ENCODE data around the gene CAPN9.

The CAPN9 gene

DNA sequence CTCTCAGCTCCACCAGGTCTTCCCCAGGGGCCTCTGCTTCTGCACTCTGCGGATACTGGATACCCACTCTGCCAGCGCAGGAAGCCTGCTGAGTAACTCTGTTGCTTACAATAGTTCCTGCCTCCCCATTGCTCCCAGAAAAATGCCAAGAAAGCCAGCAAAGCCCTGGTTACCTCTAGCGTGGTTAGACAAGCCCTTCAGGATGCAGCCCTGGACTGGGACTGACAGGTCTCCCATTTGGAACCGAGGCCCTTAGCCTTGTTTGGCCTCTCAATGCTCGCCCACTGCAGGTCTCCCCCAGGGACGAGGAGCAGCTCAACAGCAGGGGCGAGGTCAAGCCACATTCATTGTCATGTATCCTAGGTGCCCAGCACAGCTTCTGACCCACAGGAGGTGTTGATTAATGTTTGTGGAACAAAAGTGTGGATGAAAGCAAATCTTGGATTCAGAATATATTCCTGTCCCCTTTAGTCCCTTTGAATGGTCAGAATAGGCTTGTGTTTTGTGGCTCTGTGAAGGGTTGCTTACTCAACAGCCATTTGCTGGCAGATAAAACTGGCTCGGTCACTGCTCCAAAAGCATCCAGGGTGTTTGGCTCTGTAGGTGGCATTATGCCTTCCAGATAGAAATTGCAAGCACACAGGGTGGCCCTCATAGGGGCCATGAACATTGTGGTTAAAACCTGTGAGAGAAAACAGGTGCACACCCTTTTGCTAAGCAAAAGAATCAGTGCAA, 62.2 kb downstream of the CAPN9 start:
- no peak for DNase-seq (ENCODE audit: low read depth)

DNA sequence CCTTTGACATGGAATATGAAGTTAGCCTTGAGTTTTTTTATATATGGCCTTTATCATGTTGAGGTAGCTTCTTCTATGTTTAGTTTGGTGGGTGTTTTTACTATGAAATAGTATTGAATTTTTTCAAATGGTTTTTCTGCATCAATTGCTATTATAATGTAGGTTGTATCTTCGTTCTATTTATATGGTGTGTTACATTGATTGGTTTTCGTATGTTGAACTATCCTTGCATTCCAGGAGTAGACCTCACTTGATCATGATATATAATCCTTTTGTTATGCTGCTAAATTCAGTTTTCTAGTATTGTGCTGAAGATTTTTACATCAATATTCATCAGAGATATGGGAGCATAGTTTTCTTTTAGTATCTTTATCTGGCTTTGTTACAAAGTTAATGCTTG, 65.4 kb downstream of the CAPN9 start:
- no peak overlapping the region for H3K4me3 ChIP-seq (ENCODE audit: low read depth, low read length)
- no peak for DNase-seq (ENCODE audit: low read depth)

More for the DNA sequence above, 62.2 kb downstream of the CAPN9 start:
- no peak overlapping the region for H3K4me3 ChIP-seq (ENCODE audit: low read depth, low read length)

DNA sequence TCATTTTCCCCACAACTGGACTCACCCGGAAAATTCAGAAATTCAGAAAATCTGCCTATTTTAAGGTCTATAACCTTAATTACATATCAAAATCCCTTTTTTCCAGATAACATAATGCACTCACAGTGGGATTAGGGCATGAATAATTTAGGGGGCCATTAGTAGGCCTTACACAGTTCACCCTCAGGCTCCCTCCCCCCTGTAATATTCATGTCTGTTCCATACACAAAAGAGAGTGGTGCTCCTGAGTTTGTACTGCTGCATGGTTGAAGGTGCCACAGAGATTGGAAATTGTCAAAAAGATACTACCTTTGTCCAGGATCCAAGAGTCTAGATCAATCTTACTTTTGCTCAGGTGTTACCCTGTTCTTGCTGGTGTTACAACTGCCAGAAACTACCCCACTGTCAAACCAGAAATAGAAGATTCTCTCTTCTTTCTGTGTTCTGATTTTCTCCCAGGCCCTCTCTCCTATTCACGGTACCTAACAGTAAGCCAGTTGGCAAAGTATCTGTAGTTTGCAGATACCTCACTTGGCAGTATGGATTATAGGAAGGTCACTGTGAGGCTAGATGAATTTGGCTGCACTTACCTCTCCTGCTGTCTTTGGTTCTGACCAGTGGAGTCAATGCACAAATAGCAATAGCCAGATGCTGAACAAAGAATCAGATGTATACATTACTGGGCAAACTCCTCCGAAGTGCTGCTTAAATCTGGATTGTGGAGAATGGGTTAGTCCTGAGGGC, 67.9 kb downstream of the CAPN9 start:
- no peak overlapping the region for H3K4me3 ChIP-seq (ENCODE audit: low read depth, low read length)
- DNase-seq (ENCODE audit: low read depth) = no peak

DNA sequence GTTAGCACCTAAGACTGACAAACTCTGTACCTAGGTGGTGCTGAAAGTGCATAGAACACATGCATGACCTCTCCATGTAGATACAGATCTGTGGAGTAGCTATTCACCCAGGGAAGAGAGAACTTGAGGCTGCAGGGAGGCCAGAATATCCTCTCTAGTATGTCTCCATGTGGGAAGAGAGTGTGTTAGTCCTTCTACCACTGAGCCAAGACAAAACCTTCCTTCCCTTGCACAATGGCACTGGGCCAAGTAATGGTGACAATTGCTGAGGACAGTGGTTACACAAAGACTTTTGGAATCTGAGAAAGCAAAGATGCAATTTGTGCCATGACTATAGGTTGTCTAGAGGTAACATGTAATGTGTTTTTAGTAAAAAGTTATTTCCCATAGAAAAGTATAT, 68.8 kb downstream of the CAPN9 start:
- DNase-seq (ENCODE audit: low read depth) = no peak
- no peak overlapping the region for H3K4me3 ChIP-seq (ENCODE audit: low read depth, low read length)

DNA sequence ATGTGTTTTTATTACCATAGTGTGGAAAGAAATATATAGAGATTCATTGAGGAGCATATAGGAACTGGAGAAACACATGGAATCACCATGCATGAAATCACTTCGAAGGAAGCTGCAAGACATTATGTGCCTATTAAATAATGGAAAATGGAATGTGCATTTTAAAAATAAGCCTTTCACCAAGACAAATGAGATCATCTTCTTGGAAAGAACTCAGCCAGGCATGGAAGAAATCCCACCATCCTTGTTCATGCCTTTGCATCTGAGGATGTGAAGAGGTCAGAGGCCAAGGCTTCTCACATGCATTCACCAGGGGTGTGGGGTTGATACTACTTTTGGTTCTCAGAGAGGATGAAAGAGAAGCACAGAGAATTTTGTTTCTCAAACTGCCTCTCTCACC, 71.2 kb downstream of the CAPN9 start:
- no peak for DNase-seq (ENCODE audit: low read depth)
- H3K4me3 ChIP-seq (ENCODE audit: low read depth, low read length) = no peak overlapping the region

DNA sequence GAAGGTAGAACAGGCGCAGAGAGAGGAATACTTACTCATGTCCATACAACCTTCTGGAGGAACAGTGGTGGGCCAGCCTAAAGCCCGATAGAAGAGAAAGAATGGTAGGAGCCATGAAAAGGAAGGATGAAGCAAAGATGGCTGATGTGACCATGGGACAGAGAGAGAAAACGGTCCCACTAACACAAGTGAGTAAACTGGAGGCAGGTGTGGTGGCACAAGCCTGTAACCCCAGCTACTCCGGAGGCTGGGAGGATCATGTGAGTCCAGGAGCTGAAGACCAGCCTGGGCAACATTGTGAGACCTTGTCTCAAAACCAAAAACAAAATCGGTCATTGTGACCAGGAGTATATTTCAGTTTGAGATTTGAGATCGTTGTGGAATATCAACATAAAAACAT, 71.7 kb downstream of the CAPN9 start:
- H3K4me3 ChIP-seq (ENCODE audit: low read depth, low read length) = no peak overlapping the region
- no peak for DNase-seq (ENCODE audit: low read depth)

DNA sequence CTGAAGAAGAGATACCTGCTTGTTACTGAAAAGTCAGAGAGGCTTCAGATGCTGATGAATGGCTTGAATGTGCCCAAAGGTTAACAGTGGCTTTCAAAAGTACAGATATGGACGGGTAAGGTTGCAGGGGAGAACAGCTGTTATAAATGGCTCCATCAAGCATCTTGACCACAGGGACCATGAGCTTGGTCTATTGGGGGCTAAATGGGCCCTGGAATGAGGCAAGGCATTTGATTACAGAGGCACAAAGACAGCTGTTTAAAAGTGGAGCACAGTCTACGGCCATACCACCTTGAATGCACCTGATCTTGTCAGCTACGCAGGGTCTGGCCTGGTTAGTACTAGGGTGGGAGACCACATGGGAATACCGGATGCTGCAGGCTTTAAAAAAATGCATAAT, 72.8 kb downstream of the CAPN9 start:
- DNase-seq (ENCODE audit: low read depth) = no peak
- no peak overlapping the region for H3K4me3 ChIP-seq (ENCODE audit: low read depth, low read length)

DNA sequence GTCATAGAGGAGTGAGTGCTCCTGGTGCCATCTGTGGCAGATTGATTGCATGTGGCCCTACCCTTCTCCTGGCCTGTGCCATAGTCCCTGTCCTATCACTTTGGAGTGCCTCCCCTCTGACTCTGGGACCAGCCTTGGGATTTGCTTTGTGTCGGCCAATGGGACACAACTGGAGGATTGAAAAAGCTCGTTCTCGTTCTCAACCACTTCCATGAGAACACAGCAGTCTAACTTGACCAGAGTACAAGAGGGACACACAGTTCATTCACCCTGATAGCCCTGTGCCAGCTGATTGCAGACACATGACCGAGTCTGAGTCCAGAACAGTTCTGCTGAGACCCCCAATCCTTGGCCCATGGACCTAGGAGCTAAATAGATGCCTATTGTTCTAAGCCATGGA, 73.4 kb downstream of the CAPN9 start:
- DNase-seq (ENCODE audit: low read depth) = no peak
- H3K4me3 ChIP-seq (ENCODE audit: low read depth, low read length) = no peak overlapping the region

DNA sequence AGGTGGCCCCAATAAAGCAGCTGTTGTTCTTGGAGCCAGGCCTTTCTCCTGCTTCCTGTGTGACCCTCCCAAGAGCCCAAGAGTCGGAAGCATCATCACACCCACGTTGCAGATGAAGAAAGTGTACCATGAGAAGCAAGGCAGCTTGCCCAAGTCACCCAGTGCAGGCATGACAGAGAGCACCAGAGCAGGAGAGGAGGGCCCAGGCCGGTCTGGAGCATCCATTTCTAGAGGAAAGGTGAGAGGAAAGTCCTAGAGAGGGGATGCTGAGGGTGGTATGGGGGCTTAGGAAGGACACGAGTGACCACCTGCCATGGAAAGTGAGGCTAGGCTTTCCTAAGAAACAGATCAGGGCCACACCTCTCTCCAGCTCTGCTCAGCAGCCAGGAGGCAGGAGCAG, 74.2 kb downstream of the CAPN9 start:
- DNase-seq (ENCODE audit: low read depth) = no peak
- no peak overlapping the region for H3K4me3 ChIP-seq (ENCODE audit: low read depth, low read length)

DNA sequence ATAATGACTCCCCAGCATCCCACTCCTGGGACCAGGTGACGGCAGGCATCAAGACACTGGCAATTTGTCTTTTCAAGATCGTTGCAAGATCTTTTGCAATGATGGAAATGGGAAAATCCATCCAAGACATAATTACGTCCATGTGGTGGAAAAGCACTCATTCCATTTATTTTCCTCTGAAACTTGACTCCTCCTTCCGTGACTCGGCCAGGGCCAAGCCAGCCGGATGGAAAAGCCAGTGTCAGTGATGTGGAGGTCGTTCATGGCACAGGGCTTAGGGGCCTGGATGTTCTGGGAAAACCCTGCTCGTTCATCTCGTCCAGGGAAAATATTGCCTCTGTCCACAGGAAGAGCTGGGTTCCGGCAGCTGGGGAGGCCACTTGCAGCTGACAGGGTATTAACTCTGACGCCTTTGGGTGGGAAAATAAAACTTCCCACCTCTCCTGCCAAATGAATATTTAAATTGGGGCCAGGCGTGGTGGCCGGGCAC, 74.9 kb downstream of the CAPN9 start:
- no peak for DNase-seq (ENCODE audit: low read depth)
- H3K4me3 ChIP-seq (ENCODE audit: low read depth, low read length) = no peak overlapping the region

DNA sequence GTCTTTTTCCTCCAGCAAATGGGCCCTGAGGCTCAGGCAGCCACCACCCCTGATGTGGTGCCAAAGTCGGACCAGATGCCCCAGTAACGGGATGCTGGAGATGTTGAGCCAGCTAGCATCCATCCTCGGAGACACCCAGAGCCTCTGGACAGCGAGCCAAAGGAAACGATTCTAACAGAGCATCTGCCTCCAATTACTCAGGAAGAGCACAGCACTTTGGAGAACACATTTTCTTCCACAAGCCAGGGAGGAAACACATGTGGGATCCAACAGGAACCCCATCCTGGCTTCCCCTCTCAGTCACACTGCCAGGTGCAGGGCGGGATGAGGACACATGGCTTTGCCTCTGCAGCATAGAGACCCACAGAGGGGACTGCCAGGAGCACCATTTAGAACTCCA, 76.2 kb downstream of the CAPN9 start:
- no peak for DNase-seq (ENCODE audit: low read depth)
- H3K4me3 ChIP-seq (ENCODE audit: low read depth, low read length) = no peak overlapping the region

DNA sequence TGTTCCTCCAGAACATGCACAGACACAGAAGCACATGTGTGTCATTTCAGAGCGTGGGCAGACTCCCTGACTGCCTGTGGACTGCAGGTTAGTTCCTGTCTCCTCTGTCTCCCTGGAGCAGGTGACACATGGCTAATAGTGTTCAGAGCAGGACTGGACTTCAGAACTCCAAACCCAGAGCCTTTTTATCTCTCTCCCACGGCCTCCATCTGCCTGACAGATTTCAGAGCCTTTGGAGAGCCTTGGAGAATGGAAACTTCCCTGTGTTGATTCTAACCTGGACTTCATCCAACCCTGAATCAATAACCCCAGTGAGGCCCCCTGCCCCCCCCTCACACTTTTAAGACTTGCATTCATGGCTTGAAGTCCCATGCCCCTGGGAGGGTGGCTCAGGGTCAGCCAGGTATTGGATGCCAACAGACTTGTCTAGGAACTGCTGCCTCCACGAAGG, 76.8 kb downstream of the CAPN9 start:
- no peak overlapping the region for H3K4me3 ChIP-seq (ENCODE audit: low read depth, low read length)
- DNase-seq (ENCODE audit: low read depth) = no peak

DNA sequence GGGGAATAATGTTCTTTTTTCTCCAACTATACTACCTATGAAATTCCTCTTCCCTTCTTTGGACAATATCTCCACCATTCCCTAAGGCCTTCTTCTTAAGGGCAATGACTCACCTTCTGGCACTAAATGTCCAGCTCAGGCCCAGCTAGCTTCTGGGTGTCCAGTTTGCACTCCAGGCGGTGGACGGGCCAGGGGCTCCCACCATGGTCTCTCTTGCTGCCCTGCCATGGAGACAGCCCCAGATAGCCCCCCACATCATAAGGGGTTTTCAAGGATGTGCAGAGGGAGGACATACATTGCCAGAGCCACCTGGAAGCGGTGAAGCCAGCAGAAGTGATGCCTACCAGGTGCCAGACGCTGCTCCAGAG, 77.3 kb downstream of the CAPN9 start:
- no peak for DNase-seq (ENCODE audit: low read depth)
- H3K4me3 ChIP-seq (ENCODE audit: low read depth, low read length) = no peak overlapping the region

DNA sequence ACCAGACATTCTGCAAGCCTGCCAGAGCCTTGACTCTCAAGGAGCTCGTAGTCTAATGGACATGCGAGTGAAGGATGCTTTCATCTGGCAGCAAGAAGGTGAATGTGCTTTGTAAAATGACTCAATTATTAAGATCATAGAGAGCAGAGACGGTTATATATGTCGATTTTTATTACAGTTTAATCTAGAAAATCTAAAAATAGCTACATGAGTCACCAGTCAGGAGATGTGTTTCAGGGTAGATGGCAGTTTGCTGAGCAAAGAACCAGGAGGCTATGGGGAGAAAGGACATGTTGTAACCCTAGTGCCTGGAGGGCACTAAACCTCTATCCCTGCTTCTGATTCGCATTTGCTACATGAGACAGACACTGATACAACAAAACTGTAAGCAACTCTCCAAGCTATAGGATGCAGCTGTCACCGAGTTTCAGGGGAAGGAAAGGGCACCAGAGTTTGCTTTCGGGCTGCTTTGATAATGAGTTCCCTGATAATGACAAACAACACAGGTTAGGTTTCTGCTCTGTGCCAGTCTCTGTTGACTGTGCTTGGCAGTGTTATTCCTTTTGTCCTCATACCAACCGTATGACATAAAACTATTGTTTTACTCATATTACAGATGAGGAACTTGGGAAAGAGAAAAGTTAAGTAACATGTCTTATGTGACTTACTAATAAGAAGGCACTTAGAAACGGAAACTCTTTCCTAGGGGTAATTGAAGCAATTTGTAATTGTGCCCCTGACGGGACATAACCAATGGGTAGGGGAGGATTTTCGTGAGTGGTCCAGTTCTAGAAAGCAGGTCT, 77.9 kb downstream of the CAPN9 start:
- DNase-seq (ENCODE audit: low read depth) = peak; percentile 41
- H3K4me3 ChIP-seq (ENCODE audit: low read depth, low read length) = no peak overlapping the region

DNA sequence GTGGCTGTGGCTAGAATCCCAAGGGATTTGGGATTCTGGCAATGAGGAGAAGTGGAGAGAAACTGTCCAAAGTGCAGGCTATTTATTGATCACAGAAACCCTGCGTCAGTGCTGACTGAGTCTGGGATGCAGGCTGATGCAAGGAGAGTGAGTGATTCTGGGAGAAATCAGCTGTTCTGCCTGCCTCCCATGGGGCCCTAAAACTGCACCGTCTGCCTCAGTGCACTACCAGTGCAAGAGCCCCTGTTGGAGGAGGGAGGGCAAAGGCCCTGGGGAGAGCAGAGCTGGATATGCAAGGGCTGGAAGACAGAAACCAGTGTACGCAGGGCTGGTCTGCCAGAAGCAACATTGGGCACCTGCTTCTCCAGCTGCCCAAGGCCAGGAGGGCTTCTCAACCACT, 78.6 kb downstream of the CAPN9 start:
- no peak for DNase-seq (ENCODE audit: low read depth)
- no peak overlapping the region for H3K4me3 ChIP-seq (ENCODE audit: low read depth, low read length)

DNA sequence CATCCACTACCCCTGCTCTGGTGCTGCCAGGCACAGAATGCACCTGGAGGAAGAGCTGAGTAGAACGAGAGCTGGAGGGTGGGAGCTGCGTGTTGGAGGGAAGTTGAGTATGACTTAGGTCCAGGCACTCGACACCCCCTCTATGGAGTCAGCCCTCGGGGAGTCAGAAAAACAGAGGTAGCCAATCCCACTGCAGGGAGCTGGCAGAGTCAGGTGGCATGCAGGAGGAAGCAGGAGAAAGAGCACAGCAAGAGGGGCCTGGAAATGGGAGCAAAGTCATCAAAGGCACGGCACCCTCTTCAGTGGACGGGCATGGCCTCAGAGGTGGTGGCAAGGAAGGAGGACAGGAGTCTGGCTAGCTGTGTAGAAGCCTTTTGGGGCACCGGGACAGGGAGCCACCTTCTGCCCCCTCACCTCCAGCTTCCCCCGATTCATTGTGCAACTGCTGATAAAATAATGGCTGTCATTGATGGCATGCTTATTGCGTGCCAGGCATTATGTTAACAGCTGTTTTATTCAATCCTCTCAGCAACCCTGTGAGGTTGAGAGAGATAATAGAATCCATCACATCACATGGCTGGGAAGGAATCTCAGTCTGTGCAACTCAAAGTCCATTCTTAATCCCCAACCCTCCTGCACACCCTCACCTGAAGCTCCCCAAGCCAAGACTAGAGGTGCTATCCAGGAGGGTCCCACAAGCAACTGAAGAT, 79.1 kb downstream of the CAPN9 start:
- H3K4me3 ChIP-seq (ENCODE audit: low read depth, low read length) = no peak overlapping the region
- DNase-seq (ENCODE audit: low read depth) = no peak

DNA sequence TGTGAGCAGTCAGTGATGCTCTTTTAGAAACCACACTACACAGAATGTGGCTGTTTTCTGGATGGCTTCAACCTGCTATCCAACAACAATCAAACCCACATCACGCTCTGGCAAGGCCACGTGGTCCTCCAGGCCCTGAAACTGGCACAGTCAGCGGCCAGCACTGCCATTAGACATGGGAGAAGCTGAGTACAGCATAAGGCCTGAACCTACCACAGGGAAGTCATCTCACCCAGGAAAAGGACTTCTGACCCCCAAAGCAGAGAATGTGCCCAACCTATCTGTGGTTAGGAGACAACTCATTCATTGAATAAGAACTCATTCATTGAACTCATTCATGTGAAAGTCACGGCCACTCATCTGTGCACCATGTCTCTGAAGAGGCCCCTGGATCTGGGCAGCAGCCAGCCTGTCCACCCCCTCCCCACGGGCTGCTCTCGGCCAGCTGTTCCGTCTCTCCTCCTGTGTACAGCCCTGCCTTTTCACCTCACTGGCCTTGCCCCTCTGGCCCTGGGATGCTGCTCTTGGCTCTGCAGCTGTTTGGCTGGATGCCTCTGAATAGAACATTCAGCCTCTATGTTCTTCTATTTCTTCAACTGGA, 80.0 kb downstream of the CAPN9 start:
- H3K4me3 ChIP-seq (ENCODE audit: low read depth, low read length) = no peak overlapping the region
- peak; percentile 63 for DNase-seq (ENCODE audit: low read depth)

DNA sequence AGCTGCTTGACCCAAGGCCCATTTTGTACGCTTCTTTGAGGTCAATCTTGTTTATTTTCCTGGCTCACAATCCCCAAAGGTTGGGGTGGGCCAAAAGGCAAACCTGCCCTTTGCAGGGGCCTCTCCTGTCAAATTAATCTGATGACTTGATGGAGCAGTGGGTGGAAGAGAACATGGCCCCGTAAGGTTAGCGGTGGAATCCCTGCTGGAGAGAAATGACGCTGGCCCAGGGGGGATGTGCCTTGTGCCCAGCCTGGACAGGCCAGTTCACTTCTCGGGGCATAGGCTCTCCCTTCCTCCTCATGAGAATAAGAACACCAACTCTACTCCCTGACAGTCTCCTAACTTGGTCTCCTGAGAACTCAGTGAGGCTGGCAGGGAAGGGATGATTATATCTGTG, 80.6 kb downstream of the CAPN9 start:
- H3K4me3 ChIP-seq (ENCODE audit: low read depth, low read length) = no peak overlapping the region

DNA sequence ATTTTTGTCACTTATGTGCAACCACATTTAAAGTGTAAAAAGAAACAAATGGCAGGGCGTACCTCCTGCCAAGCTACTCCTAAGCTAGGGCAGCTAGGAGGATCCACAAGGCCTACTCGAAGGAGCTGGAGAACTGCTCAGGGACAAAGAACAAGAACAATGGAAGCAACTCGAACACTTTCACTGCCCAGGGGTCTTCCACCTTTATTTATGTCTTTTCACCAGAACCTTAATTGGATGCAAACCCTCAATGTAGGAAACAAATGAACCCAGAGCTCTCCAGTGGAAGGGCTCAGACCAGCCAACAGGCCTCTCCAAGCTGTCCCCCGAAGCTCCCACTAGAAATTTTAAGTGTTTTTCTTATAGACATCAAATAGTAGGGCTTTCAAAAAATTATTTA, 81.2 kb downstream of the CAPN9 start:
- DNase-seq (ENCODE audit: low read depth) = no peak
- no peak overlapping the region for H3K4me3 ChIP-seq (ENCODE audit: low read depth, low read length)

More for the DNA sequence above, 80.6 kb downstream of the CAPN9 start:
- no peak for DNase-seq (ENCODE audit: low read depth)

All from skeletal muscle cell (primary cell).